ENCODE data around the gene SBNO2.

Gene SBNO2

GRCh38 chr19:1062387-1063029 lies 111.6 kb downstream of the SBNO2 start:
- H3K27ac ChIP-seq (ENCODE audit: low read depth, low read length): no peak overlapping the region

GRCh38 chr19:1061987-1062386 lies 112.1 kb downstream of the SBNO2 start:
- peaks cover 35% of the 10 kb centered on the region for H3K4me1 ChIP-seq (ENCODE audit: control insufficient read depth, insufficient read depth, low read length)
- H3K9ac ChIP-seq (ENCODE audit: low read length): peak overlapping the region; percentile 49
- H3K27me3 ChIP-seq (ENCODE audit: control insufficient read depth, insufficient read depth, low read length): peaks cover 14% of the 10 kb centered on the region; the same call in 1 of the 2 replicates
- H3K9me3 ChIP-seq (ENCODE audit: control insufficient read depth, insufficient read depth, low read depth, low read length): peaks cover 19% of the 10 kb centered on the region; the same call in 1 of the 2 replicates
- H3K4me3 ChIP-seq (ENCODE audit: low read depth, low read length): peak overlapping the region; percentile 49; the same call in 1 of the 2 replicates
- H3K36me3 ChIP-seq (ENCODE audit: control insufficient read depth, insufficient read depth, low read length): peaks cover 10% of the 10 kb centered on the region
- no peak overlapping the region for H3K27ac ChIP-seq (ENCODE audit: low read depth, low read length)

More at GRCh38 chr19:1062387-1063029, 111.6 kb downstream of the SBNO2 start:
- Histone ChIP-seq H3K27me3 (ENCODE audit: control insufficient read depth, insufficient read depth, low read length) (peaks cover 19% of the 10 kb centered on the region), H3K4me1 (ENCODE audit: control insufficient read depth, insufficient read depth, low read length) (peaks cover 35% of the 10 kb centered on the region), H3K9ac (ENCODE audit: low read length) (peak overlapping the region; percentile 49), H3K36me3 (ENCODE audit: control insufficient read depth, insufficient read depth, low read length) (peaks cover 6% of the 10 kb centered on the region), H3K9me3 (ENCODE audit: control insufficient read depth, insufficient read depth, low read depth, low read length) (peaks cover 14% of the 10 kb centered on the region; the same call in 1 of the 2 replicates), H3K4me3 (ENCODE audit: low read depth, low read length) (peak overlapping the region; percentile 49; the same call in 1 of the 2 replicates)

GRCh38 chr19:1060689-1061088 lies 113.4 kb downstream of the SBNO2 start:
- Histone ChIP-seq H3K4me3 (ENCODE audit: low read depth, low read length) (no peak overlapping the region), H3K27ac (ENCODE audit: low read depth, low read length) (no peak overlapping the region), H3K36me3 (ENCODE audit: control insufficient read depth, insufficient read depth, low read length) (peaks cover 21% of the 10 kb centered on the region), H3K9ac (ENCODE audit: low read length) (no peak overlapping the region), H3K9me3 (ENCODE audit: control insufficient read depth, insufficient read depth, low read depth, low read length) (peaks cover 32% of the 10 kb centered on the region; the same call in 1 of the 2 replicates), H3K4me1 (ENCODE audit: control insufficient read depth, insufficient read depth, low read length) (peaks cover 23% of the 10 kb centered on the region), H3K27me3 (ENCODE audit: control insufficient read depth, insufficient read depth, low read length) (peaks cover 5% of the 10 kb centered on the region; the same call in 1 of the 2 replicates)

GRCh38 chr19:1058112-1058511 lies 116.0 kb downstream of the SBNO2 start:
- Histone ChIP-seq H3K36me3 (ENCODE audit: control insufficient read depth, insufficient read depth, low read length) (peaks cover 35% of the 10 kb centered on the region), H3K9ac (ENCODE audit: low read length) (no peak overlapping the region), H3K27ac (ENCODE audit: low read depth, low read length) (no peak overlapping the region), H3K4me1 (ENCODE audit: control insufficient read depth, insufficient read depth, low read length) (peaks cover 5% of the 10 kb centered on the region; the same call in 1 of the 2 replicates), H3K9me3 (ENCODE audit: control insufficient read depth, insufficient read depth, low read depth, low read length) (peaks cover 32% of the 10 kb centered on the region; the same call in 1 of the 2 replicates), H3K27me3 (ENCODE audit: control insufficient read depth, insufficient read depth, low read length) (no peaks in the 10 kb centered on the region), H3K4me3 (ENCODE audit: low read depth, low read length) (no peak overlapping the region)

Data from HUES6 (cell line).